B cell (primary cell): ENCODE data around the gene MICA. TPM values are rescaled to one million over a fixed set of nuclear protein-coding genes. Genes with fewer than 3 reads are reported as not detected.
"Not testable (repeated sequence)": the region's sequence is repeated elsewhere in the genome, so short reads cannot be mapped to it uniquely, and the experiment has no call there.

Source experiments
- ATAC-seq: fragments of 200-7000 bp; cut with Tn5 transposase; one replicate; pipeline ENCODE4 v1.10.0; 2021; ENCODE audit warnings: low read depth, mild to moderate bottlenecking, moderate number of reproducible peaks, moderate library complexity
- CTCF ChIA-PET: fragments of 350-600 bp; sonication (Branson Sonifier 250); formaldehyde crosslinking; loops from one replicate; lab custom pipeline; 2021; ENCODE audit warnings: antibody characterized with exemption, inconsistent platforms; lab: Charles Lee
- POLR2A ChIA-PET: fragments of 350-600 bp; sonication (Branson Sonifier 250); formaldehyde crosslinking; loops from one replicate; lab custom pipeline; 2021; ENCODE audit warnings: antibody characterized with exemption; lab: Charles Lee
- DNase-seq: peaks from one replicate; pipeline ENCODE4 v3.0.0; 2013
- H2AFZ ChIP-seq: 2 replicates; pipeline ENCODE4 v1.6.1; 2012; ENCODE audit warnings: mild to moderate bottlenecking, low read depth, low read length; ENCODE audit not compliant: insufficient read depth, poor library complexity, severe bottlenecking
- H3K27ac ChIP-seq, 2 donors: 1 replicate in 1 of 2; 2 replicates in 1 of 2; pipeline ENCODE4 v1.5.1; 2012 to 2013; ENCODE audit warnings: low read length in 2 of 2, mild to moderate bottlenecking in 2 of 2, moderate library complexity in 1 of 2
- H3K27me3 ChIP-seq, 4 experiments: fragments of 200-600 bp in 1 of 4; sonication (generic) in 1 of 4; replicated peaks in 1 of 4; 1 replicate in 2 of 4; 2 replicates in 2 of 4; pipeline versions ENCODE4 v1.6.1 to v1.7.0; 2013 to 2016; ENCODE audit warnings: low read length in 3 of 4, mild to moderate bottlenecking in 2 of 4, mixed read lengths in 1 of 4, moderate library complexity in 1 of 4; ENCODE audit not compliant: insufficient read depth in 4 of 4, control insufficient read depth in 3 of 4; ENCODE audit errors: control extremely low read depth in 1 of 4
- H3K36me3 ChIP-seq, 2 experiments: replicated peaks in 1 of 2; 1 replicate in 1 of 2; 2 replicates in 1 of 2; pipeline versions ENCODE4 v1.6.1 to v1.7.1; 2013; ENCODE audit warnings: low read length in 1 of 2; ENCODE audit not compliant: insufficient read depth in 2 of 2, control insufficient read depth in 1 of 2; ENCODE audit errors: control extremely low read depth in 1 of 2, extremely low read depth in 1 of 2
- H3K4me1 ChIP-seq, 2 donors: fragments of 200-600 bp in 1 of 2; sonication (generic) in 1 of 2; 1 replicate in 1 of 2; 2 replicates in 1 of 2; pipeline versions ENCODE4 v1.5.1 to v1.6.1; 2013 to 2017; ENCODE audit warnings: low read length in 2 of 2; ENCODE audit not compliant: control insufficient read depth in 2 of 2, insufficient read depth in 2 of 2
- H3K4me2 ChIP-seq: replicated peaks from 2 replicates; pipeline ENCODE3; 2012; ENCODE audit warnings: mild to moderate bottlenecking, low read depth, low read length; ENCODE audit not compliant: poor library complexity, severe bottlenecking
- H3K4me3 ChIP-seq, 5 experiments: fragments of 200-600 bp in 1 of 5; sonication (generic) in 1 of 5; 1 replicate in 3 of 5; 2 replicates in 2 of 5; pipeline versions ENCODE4 v1.5.1 to v1.7.0; 2011 to 2016; ENCODE audit warnings: low read length in 4 of 5, mild to moderate bottlenecking in 4 of 5, low read depth in 2 of 5, control low read depth in 1 of 5, moderate library complexity in 1 of 5; ENCODE audit not compliant: insufficient read depth in 1 of 5; ENCODE audit errors: control extremely low read depth in 1 of 5, extremely low read depth in 1 of 5
- H3K79me2 ChIP-seq: fragments of 200-600 bp; sonication (generic); one replicate; pipeline ENCODE4 v1.6.0; 2016; ENCODE audit warnings: low read length; ENCODE audit not compliant: control insufficient read depth, insufficient read depth
- H3K9ac ChIP-seq: fragments of 200-600 bp; sonication (generic); 2 replicates; pipeline ENCODE4 v1.6.1; 2017; ENCODE audit warnings: mild to moderate bottlenecking, low read length, moderate library complexity
- H3K9me3 ChIP-seq, 3 donors: one replicate each; pipeline versions ENCODE4 v1.6.1 to v1.7.1; 2013; ENCODE audit warnings: low read length in 2 of 3; ENCODE audit not compliant: control insufficient read depth in 2 of 3, insufficient read depth in 1 of 3; ENCODE audit errors: control extremely low read depth in 1 of 3
- H4K20me1 ChIP-seq: 2 replicates; pipeline ENCODE4 v1.6.0; 2012; ENCODE audit warnings: mild to moderate bottlenecking, low read length; ENCODE audit not compliant: insufficient read depth, control insufficient read depth, poor library complexity, severe bottlenecking
- H3K27ac Mint-ChIP-seq: one replicate; pipeline ENCODE4 v1.8.0; 2021; ENCODE audit warnings: mixed read lengths
- H3K27me3 Mint-ChIP-seq: one replicate; pipeline ENCODE4 v1.8.0; 2021; ENCODE audit warnings: mixed read lengths
- H3K4me1 Mint-ChIP-seq: one replicate; pipeline ENCODE4 v1.8.0; 2021; ENCODE audit warnings: mixed read lengths
- H3K4me3 Mint-ChIP-seq: one replicate; pipeline ENCODE4 v1.8.0; 2021; ENCODE audit warnings: mixed read lengths
- H3K9me3 Mint-ChIP-seq: one replicate; pipeline ENCODE4 v1.8.0; 2022; ENCODE audit warnings: mixed read lengths; ENCODE audit not compliant: insufficient read depth
- EZH2 ChIP-seq: IDR thresholded peaks from 2 replicates; pipeline ENCODE4 v1.6.1; 2012; ENCODE audit warnings: borderline replicate concordance, low read depth, mild to moderate bottlenecking, moderate library complexity, low read length; ENCODE audit not compliant: insufficient read depth, poor library complexity, severe bottlenecking
- WGBS: methylation state at CpG from one replicate; pipeline ENCODE4 v1.1.5; 2013; ENCODE audit warnings: missing lambda C conversion rate; ENCODE audit not compliant: insufficient coverage; 5-methylcytosine and 5-hydroxymethylcytosine counted together
- intact Hi-C: fragments of 100-400 bp; cut with micrococcal nuclease; formaldehyde crosslinking; loops from one replicate; pipeline ENCODE4 v1.10.0; 2022
- polyA plus RNA-seq: library from polyadenylated mRNA; depleted of rRNA; stranded (reverse); fragments of >200 nt; gene quantifications from 2 replicates; pipeline ENCODE4 v1.2.3, GENCODE V29; 2012
- total RNA-seq, 2 donors: library from RNA; stranded (reverse); fragments of 120-200 nt in 1 of 2; gene quantifications; 1 replicate in 1 of 2; 2 replicates in 1 of 2; pipeline versions ENCODE4 v1.2.3 to v1.2.4, GENCODE V29; 2013 to 2022
- TF ChIP-seq, protein P1 (sequence below): fragments of 200-600 bp; IDR thresholded peaks from one replicate; pipeline ENCODE4 v1.8.0; 2022; ENCODE audit warnings: antibody characterized with exemption, mild to moderate bottlenecking

MICA gene
- total and polyA plus RNA-seq, 2 donors (not counting 1 experiment from before 2014, with no cell fraction given) = 13.9 to 28.5 TPM

DNA sequence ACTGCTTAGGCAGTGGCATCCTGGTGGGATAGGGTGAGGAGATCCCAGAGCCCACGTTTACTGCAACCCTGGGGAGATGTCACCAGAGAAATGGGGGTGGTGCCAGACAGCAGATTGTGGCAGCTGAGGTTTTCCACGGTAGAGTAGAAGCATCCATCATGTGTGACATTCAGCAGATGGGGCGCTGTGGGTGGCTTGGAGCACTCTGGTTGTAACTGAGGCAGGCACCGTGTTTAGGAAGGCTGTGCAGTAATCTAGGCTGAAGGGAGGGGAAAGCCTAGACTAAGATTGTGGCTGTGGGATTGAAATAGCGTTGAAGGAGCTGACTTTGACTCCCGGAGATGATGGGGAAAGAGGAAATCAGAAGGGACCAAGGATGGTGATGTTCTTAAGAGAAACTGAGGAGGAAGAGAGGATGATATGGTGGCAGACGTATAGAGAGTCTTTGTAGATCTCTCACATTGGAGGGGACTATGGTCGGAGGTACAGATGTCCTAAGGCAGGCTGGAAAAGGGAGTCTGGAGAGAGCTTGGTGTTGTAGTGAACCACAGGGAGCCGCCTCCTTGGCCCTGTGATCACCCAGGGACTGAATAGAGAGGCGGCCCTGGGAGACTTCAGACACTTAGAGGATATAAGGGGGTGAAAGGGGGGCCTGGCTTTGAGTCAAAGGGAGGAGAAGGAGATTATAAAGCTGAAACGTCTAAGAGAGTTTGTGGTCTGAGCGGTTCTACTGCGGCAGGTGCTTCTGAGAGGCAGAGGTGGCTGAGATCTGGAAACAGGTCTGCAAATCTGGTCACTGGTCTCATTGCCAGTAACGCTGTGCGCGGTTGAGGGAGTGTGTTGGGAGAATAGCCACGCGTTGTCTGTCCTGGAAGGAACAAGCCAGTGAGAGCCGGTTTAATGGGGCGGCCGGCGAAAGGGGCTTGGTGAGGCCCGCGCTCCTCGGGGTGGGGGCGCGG, 792 bp upstream of the MICA start:
- ChIA-PET CTCF (interaction anchor here (1.1 to 5.4 kb wide), 4 partner anchors 20 to 216 kb away, joined by 3 to 42 read pairs (median 9); no protein-coding TSS in a partner anchor), POLR2A (interaction anchor here (1.4 kb wide), 1 partner anchor 18 kb away, joined by 4 read pairs; no protein-coding TSS in a partner anchor)
- ATAC-seq (peak; percentile 9), DNase-seq (peak; percentile 73)
- peak overlapping the region in 1 of 2 donors; percentile 82 for H3K27ac ChIP-seq
- WGBS = 4% methylated on average over 27 of the region's 27 CpGs
- H3K4me1 ChIP-seq = peaks cover 30 to 44% of the 10 kb centered on the region in 2 donors
- no peaks in the 10 kb centered on the region for H3K36me3 ChIP-seq
- intact Hi-C loops = loop anchor here (2.0 to 5.0 kb wide), 3 partner anchors 20 to 555 kb away; partner anchors contain the start of genes HLA-B, NELFE and SKIC2
- H4K20me1 ChIP-seq = peaks cover 27% of the 10 kb centered on the region
- Mint-ChIP-seq H3K9me3 (no peaks in the 10 kb centered on the region), H3K4me1 (peaks cover 61% of the 10 kb centered on the region), H3K27ac (peak overlapping the region; percentile 75), H3K27me3 (no peaks in the 10 kb centered on the region), H3K4me3 (peak overlapping the region; percentile 90)
- peak overlapping the region; percentile 94 for H3K4me2 ChIP-seq
- H3K4me3 ChIP-seq = peak overlapping the region; percentile 11 to 72 (median 64)
- no peaks in the 10 kb centered on the region for H3K9me3 ChIP-seq
- TF ChIP-seq, protein P1, sequence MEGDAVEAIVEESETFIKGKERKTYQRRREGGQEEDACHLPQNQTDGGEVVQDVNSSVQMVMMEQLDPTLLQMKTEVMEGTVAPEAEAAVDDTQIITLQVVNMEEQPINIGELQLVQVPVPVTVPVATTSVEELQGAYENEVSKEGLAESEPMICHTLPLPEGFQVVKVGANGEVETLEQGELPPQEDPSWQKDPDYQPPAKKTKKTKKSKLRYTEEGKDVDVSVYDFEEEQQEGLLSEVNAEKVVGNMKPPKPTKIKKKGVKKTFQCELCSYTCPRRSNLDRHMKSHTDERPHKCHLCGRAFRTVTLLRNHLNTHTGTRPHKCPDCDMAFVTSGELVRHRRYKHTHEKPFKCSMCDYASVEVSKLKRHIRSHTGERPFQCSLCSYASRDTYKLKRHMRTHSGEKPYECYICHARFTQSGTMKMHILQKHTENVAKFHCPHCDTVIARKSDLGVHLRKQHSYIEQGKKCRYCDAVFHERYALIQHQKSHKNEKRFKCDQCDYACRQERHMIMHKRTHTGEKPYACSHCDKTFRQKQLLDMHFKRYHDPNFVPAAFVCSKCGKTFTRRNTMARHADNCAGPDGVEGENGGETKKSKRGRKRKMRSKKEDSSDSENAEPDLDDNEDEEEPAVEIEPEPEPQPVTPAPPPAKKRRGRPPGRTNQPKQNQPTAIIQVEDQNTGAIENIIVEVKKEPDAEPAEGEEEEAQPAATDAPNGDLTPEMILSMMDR = no peak
- TF ChIP-seq EZH2 = no peak
- H3K79me2 ChIP-seq = peaks cover 73% of the 10 kb centered on the region
- H3K9ac ChIP-seq = peak overlapping the region; percentile 73
- H2AFZ ChIP-seq = peak overlapping the region; percentile 83
- no peaks in the 10 kb centered on the region for H3K27me3 ChIP-seq

DNA sequence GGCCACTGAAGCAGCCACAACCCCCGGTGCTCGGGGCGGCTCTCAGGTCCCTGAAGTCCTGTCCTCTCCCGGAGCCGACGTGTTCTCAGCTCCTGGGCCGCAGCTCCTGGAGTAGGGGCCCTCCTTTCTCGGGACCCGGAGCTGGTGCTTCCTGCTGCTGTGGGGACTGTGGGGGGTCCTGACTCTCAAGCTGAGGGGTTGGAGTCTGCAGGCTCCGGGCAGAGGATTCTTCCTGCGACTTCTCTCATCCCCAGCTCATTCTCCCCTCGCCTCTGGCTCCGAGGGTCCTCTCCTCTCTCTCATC, 618 bp downstream of the MICA start:
- ChIA-PET CTCF (interaction anchor here (2.6 kb wide), 1 partner anchor 38 kb away, joined by 15 read pairs; no protein-coding TSS in a partner anchor), POLR2A (interaction anchor here (1.4 kb wide), 1 partner anchor 16 kb away, joined by 4 read pairs; no protein-coding TSS in a partner anchor)
- WGBS = 25% methylated on average over 8 of the region's 13 CpGs
- Histone ChIP-seq H2AFZ (peak overlapping the region; percentile 83), H3K9ac (peak overlapping the region; percentile 73), H3K4me2 (peak overlapping the region; percentile 94), H3K4me3 (peak overlapping the region in 4 of 5 experiments; percentile 63 to 72 (median 65)), H3K4me1 (peaks cover 30 to 42% of the 10 kb centered on the region in 2 donors), H4K20me1 (peaks cover 35% of the 10 kb centered on the region), H3K79me2 (peaks cover 86% of the 10 kb centered on the region)
- H3K4me1 Mint-ChIP-seq = peaks cover 62% of the 10 kb centered on the region
- H3K9me3 ChIP-seq, H3K27me3 Mint-ChIP-seq, H3K9me3 Mint-ChIP-seq, H3K36me3 ChIP-seq, H3K27me3 ChIP-seq, H3K27ac ChIP-seq, DNase-seq, ATAC-seq: not testable (repeated sequence)
- peak overlapping the region; percentile 75 for H3K27ac Mint-ChIP-seq
- intact Hi-C loops = loop anchor here (5.0 kb wide), 2 partner anchors 47 to 553 kb away; partner anchors contain the start of genes HLA-B, NELFE and SKIC2
- H3K4me3 Mint-ChIP-seq = peak overlapping the region; percentile 90
